ENCODE measurements around the gene CACNA2D3.

Gene CACNA2D3

DNA sequence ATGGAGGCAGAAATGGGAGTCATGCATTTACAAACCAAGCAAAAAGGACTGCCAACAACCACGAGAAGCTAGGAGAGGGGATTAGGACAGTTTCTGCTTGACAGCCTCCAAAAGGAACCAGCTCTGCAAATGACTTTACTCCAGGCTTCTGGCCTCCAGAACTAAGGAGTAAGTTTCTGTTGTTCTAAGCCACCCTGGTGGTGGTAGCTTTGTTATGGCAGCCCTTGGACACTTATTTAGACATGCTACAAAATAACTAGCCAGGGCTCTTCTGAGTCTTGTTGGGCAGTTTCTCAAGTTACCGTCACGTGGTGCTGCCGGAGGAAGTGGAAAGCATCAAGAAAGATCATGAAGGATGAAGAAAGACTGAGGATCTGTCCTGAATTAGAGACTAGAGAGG, 419.0 kb downstream of the CACNA2D3 start:
- DNase-seq = no peak

DNA sequence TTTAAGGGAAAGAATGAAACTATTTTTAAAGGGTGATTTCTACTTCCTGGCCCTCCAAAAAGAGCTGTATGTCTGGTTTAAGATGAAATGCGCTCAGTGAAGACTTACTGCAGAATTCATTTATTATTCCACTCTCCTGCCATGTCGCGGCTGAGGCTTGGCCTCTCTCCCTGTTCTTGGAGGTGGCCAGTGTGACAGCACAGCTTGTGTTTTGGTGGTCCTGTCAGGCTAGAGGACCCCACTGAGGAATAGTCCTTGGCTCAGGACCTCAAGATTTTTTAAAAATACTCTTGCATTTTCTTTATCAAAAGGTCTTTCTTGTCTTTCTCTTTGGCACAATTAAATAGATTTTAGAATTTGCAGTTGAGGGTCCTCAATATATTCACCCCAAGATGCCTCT, 421.1 kb downstream of the CACNA2D3 start:
- no peak for DNase-seq

DNA sequence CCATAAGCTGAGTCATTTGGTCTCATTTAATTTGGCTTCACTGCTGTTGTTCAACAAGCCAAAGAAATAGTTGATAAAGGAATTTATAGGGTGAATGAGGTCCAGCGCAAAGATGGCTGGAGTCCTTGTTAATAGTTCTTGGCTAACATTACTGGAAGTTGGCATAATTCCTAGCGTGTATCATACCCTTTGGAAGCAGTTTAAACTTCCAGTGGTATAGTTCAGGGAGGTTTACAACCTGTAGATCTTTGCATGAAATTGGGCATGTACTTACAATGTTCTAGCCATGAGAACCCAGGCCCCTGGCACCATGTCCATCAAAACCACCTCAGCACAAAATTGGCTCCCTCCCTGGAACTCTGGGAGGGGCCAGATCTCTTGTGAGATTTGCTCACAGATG, 424.7 kb downstream of the CACNA2D3 start:
- DNase-seq = no peak

DNA sequence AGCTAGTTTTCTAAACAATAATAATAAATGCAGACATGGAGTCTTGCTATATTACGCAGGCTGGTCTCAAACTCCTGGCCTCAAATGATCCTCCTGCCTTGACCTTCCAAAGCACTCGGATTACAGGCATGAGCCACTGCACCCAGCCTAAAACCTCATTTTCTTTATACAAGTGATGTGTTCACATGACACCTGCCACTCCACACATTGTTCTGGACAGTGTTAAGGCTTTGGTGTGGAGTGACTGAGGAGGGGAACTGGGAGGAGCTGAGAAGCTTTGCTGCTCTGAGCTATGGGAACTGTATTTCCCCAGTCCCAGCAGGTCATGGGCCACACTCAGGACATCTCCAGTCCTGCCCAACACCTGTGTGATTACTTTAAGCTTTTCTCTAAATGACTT, 425.5 kb downstream of the CACNA2D3 start:
- no peak for DNase-seq

DNA sequence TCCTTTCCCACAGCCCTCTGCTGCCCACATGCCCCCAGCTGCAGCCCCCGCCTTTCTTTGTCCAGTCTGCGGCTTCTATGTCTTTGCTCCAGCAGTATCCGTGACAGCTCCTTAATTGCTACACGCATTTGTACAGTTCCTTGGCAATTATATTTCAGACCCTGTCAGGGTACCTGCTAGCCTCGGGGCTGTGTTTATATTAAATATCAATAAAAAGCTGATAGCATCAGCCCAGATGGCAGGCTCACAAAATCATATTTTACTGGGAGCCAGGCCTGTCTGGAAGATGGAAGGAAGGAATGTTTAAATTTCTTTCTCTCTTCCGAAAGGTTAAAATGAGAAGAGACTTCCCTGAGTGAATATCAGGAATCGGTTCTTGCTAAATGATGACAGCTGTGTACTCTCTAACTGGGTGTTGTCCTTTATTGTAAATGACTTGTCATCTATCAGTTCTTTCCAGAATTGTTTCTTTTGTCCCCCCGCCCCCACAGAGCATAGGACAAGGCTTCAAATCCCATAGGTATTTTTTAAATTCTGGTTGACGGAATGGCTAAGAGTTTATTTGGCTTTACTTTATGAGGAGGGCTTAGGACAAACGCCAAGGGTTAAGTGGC, 427.4 kb downstream of the CACNA2D3 start:
- DNase-seq = no peak

DNA sequence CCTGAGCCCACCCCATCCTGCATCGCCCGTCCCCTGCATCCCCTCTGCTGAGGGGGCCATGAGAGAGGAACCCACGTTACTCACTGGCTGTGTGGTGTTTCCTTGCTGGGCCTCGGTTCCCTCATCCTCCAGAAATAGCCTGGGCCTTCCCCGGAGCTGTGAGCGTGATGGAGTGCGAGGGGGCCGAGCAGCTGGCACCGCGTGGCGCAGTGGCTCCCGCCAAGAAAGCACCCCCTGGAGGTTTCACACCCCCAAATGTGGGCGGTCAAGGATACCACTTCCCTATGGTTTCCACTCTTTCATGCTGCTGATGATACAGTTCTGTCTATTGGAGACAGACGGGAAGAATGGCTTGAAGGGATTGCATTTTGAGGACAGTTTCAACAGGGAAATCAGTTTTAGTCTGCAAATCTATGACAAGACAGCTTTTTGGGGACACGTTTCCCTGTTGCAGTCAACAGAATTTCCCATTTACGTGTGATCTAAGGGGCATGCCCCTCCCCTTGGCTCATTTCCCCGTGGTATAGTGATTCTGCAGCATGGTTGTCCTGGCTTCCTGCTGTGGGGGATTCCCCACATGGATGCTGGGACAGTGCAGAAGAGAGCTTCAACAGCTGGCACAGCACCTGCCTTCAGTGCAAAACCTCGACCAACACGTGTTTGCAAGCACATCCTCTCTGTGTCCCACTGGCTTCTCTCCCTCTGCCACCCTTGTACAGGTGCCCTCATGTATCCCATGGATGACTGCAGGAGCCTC, 428.0 kb downstream of the CACNA2D3 start:
- DNase-seq = no peak

DNA sequence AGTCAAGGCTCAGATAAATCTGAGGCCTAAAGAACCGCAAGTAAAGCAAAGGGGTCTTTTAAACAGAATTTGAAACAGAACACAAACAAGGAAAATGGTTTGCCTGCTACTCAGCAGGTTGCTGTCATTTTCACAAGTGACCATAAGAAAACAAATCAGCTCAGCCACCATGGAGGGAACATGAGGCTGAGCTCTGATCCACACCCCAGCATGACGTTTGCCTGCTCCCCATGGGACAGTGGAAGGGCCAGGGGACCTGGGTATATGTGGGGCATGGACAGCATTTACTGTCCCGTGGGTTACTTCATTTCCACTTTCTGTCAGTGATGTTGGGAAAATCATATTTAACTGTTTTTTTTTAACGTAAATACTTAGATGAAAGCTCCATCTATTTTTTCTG, 434.3 kb downstream of the CACNA2D3 start:
- DNase-seq = no peak

DNA sequence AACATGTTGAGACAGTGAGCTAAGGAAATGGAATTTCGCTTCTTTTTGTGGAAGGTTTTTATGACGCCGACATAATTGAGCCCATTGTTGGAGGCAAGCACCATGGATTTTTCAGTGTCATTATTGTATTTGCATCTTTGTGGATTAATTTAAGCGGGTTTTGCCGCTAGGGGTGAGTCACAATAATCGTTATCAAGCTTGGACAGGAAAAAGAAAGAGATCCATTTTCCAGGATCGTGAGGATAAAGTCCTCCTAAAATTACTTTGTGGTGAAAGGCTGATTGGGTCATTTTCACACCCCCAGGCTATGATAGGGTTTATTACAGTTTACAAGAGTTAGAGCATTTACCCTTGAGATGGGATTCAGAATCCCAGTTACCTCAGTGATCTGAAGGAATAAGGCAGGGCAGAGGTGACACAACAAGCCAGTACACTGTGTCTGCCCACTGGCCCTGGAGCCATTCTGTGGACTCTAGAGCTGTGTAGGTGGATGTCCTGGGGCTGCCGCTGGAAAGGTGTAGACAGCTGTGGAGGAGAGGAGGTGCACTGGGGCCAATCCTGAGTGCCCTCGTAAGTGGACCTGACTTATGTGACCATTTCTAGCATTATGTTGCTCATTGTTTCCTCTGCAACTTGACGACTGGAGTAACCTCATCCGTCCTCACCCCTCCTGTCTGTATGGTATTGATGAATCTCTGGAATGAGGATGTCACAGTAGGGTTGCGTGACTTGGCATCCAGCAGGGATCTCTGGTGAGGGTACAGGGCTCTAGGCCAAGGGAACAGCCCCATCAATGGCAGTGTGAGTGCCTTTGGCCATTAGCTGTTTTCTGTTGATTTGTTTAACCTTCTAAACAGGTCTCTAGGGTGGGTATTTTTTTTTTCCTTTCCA, 435.4 kb downstream of the CACNA2D3 start:
- no peak for DNase-seq

DNA sequence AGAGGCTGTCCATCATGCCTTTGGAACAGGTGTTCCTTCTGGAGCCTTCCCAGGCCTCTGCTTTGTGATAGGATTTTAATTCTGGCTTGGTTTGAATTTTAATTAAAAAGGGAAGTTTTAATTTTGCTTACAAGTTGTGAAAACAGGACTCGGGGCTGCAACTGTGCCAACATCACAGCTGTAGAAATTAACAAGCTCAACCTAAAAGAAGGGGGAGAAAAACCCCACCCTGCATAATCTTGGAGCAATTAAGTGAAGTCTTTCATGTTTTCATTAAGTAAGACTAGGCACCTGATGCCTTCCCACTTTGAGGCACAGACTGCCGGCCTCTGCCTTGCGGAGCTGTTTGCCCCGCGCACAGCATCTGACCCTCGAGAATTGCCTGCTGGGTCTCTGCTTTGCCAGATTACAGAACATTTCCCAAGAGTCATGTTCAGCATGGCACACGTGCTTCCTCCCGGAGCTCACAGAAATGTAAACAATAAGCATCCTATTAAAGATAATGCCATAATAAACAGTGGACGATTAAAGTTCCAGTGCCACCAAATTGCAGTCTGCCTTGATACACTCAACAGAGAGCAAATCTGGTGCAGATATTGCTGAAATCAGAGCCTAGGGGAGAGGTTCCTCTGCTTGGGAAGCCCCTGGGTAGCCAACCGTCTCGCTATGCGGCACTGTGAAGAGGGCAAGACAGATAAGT, 441.3 kb downstream of the CACNA2D3 start:
- DNase-seq = no peak

DNA sequence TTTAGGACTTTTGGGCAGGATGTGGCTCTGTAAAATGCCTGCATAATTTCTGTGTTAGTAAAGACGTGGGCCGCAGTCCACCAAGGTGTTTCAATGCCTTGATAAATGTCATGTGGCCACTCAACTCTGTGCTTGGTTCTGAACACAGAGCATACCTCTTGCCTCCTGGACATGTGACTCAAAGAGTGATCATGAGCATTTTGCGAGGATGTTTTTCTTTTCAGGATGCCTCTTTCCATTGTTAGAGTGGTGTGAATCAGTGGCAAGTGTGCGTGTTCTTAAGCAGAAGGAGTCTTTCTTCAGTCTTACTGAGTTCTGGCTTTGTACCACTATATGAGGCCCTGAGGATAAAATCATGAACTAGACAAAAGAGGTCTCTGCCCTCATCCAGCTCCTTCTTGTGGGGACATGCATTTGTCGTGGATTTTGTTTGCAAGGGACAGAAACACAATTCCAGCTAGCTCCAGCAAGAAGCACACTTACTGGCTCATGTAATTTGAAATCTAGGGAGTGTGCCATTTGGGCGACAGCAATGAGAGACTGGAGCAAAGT, 442.1 kb downstream of the CACNA2D3 start:
- DNase-seq = no peak

DNA sequence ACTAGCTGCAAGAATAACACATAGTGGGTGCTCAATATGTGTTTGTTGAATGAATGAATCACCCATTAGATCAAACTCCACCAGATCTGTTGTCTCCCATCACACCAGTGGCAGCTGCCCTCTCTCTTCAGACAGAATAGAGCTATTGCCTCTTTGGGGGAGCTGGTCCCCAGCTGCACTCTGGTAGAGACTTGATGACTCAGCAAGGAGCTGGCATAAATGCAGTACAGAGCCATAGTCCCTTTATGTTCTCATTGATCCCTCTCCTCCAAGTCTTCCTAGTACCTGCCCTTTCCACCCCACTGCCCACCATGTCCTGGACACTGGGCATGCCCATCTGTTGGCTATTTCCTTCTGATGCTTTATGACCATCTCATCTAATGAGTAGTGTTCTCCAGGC, 443.6 kb downstream of the CACNA2D3 start:
- DNase-seq = no peak

DNA sequence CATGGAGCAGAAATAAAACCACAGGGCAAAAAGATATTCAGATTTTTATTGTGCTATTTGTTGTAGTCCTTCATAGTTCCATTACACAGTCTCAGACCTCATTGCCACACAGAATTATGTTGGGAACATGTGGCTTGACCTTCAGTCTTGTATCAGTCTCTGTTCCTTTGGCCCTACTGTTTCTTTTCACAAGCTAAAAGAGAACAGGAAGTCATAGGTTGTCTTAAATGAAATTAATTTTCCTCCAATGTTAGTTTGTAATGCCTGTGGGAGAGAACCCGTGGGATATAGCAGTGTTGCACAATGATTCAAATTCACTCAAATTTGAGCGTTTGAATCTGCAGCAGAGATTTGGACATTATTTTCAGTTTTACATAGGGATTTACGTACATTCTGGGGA, 445.6 kb downstream of the CACNA2D3 start:
- no peak for DNase-seq

DNA sequence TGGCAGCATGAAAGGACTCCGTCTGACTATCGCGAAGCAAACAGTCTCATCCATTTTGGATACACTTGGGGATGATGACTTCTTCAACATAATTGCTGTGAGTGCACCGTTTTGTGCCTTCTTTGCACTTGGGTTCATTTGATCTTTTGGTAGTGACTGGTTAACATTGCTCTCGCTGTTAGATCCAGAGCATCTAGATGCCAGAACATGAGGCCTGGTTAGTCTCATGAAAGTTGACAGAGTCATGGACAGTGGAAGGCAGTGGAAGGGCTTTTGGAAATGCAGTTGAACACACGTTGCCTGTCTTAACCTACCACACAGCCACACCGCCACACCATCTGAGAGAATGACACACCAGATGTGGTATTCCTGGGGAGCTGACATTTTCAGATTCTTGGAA, 447.7 kb downstream of the CACNA2D3 start:
- DNase-seq = no peak

DNA sequence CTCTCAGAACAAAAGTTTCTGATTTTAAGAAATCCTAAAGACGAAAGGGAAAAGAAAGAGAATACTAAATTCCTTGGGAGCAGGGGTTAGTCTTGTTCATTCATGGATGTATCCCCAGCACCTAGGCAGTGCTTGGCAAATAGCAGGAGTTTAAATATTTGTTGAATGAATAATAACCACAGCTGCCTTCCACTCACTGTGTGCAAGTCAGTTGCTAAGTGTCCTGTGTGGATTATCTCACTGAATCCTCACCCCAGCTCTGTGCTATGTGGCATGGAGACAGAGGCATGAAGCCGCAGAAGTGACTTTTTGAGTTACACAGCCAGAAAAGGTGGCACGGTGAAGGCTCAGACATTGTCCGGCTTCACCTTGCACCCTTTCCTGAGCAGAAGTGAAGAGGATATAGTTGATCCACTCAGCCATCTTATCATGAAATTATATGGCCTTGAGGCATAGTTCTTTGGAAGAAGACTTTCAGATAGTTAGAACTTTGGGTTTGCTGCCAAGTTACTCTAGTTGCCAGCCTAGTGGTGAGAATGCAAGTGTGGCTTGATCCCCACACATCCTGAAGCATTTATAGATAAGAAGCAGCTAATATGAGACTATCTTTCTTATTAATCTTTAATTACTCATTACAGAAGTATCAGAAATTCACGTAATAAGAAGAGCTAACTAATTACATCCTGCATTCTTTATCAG, 450.0 kb downstream of the CACNA2D3 start:
- no peak for DNase-seq

DNA sequence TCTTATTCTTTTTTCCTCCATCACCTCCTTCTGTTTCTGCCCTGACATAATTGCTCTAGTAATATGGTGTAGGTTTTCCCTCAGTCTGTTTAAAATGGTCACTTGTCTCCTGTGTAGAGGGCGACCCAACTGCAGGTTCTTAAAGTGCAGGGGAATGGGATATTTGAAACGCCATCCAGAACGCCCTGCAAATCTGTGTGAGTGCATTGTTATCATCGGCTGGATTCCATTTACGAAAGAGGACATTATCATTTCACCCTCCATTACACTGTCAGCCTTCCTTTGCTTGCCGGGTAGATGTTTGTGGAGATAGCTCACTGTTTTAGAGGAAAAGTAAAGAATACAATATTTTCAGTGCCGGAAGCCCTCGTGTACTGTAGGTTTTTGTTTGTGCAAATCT, 451.5 kb downstream of the CACNA2D3 start:
- no peak for DNase-seq

DNA sequence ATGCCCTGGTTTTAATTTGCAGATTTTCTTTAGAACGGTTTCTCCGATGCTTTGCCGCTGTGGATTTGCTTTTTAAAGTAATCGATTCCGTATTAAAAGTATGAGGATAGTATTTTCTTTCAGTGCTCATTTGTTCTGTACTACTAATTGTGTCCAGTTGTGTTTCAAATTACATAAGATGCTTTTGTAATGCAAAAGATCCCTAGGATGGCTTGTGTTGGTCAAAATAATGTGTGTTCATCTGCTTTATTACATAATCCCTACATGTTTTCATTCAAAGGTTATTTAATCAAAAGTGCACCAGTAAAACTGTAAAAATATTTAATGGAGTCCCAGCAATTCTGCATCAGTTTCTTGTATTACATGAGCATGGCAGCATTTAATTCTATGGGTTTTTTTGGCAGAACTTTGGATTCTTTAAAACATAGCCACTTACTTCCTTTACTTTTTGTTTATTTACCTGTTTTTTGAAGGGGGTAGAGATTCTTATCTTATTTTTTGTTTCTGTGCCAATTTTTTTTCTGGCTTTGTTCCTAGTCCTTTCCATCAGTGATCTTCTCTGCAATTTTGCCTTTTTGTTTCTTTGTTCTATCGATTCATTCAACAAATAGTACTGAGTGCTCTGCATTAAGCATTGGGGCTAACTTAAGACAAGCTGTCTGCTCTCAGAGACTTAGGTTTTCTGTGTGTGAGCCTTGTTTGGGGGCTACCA, 452.7 kb downstream of the CACNA2D3 start:
- DNase-seq = no peak

DNA sequence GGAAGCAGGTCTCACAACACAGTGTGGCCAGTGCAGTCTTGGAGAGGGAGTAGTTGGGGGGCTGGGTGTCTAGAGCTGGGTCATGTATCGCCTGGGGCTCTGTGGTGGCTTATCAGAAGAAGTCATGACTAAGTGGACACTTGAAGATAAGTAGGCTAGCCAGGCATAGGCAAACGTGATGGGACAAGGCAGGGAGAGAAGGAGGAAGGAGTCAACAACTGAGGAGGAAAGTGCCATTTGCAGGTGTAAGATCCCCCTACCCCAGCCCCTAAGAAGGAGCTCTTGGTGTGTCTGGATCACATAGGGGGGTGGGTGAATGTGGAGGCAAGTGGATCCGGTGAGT, 453.2 kb downstream of the CACNA2D3 start:
- DNase-seq = no peak

DNA sequence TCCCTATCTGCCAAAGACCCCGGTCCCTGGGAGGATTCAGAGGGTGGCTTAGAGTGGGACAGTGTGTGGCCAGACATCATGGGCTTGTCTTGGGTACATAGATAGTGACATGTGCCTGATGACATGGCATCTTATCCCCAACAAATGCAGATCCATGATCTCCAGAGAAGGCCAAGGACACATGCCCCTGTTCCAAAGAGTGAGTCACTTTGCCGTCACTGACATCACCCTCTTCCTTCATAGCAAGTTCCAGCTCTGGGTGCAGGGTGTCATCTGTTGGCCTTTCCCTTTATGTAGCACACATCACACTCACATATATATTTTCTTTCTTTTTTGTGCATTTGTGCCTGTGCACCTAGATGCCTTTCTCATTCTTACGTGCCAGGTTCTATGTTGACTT, 455.0 kb downstream of the CACNA2D3 start:
- DNase-seq = no peak

DNA sequence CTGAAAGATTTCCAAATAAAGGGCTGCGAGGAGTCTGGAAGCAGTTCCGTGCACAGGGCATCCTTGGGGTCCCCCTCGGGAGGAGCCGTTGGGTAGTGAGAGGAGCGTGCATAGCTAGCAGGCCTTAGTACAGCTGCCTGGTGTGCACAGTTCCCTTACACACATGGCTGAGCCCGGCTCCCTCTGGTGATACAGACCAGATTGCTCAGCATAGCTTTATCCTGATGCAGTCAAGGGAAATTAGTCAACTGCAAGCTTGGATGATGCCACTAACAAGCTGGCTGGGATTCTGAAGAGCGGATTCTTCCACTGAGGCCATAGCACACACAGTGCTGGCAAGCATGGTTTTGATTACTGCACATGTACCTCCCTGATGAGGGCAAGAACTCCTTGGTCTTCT, 456.1 kb downstream of the CACNA2D3 start:
- DNase-seq = no peak

DNA sequence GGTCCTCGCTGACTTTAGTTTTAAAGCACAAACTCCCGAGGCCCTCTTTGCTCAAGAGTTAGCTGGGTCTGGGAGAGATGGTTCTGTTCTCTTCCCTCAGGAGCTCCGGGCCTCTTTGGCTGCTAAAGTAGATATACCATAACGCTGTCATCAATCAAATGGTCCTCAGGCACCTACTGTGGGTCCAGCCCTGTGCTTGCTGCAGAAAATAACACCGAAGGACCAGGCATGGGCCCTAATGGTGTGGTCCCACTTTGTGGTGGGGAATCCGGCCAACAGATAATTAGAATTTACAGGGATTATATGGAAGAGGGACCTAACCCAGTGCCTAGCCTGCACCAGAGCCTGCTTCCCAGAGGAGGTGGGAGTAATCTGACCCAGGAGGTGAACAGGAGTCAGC, 458.1 kb downstream of the CACNA2D3 start:
- no peak for DNase-seq

DNA sequence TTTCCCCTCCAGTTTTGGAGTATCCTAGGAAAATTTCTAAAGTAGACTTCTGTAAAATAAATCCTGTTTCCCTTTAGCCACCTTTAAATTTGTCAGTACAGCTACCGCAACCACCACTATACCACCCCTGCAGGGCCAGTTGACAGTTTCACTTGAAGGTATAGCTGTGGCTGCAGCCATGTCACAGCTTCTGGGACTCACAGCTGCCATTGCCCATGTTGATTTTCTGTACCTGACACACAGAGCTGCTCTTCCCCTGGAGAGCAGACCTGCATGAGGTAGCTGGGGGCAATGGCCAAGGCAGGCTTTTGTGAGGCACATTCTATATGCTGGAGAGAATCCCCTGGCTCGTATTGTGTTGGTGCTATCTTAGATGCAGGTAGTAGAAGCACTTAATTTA, 460.1 kb downstream of the CACNA2D3 start:
- no peak for DNase-seq

DNA sequence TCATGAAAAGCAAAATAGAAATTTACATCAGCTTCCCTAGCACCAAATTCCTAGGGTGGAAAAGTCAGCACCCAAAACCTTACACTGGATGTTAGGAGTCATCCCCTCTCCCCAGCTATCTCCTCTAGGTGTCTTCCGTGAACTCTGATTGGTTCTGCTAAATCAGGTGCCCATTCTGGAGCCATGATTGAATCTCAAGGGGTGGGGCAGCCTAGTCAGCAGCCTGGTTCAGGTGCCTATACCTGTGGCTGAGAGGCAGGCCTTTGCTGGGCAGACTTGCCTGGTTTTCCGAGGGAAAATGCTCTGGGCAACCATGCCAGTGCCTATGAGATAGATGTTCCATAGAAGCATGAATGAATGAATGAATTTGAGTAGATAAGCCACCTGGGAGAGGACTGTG, 468.8 kb downstream of the CACNA2D3 start:
- DNase-seq = no peak

Data from DMS 273 treated with DMSO at 0.1 percent for 48 hours (cell line).